HG03521 (cell line): ENCODE data around the gene PSMC3IP.
"Not testable (repeated sequence)": the region's sequence is repeated elsewhere in the genome, so short reads cannot be mapped to it uniquely, and the experiment has no call there.

Experiments used
- ATAC-seq: cut with Tn5 transposase; IDR thresholded peaks from one replicate; pipeline ENCODE4 v1.9.1; 2021; ENCODE audit warnings: mild to moderate bottlenecking, moderate library complexity; ENCODE audit not compliant: unreplicated experiment

Gene PSMC3IP

GRCh38 chr17:42541041-42541833 is 36.3 kb downstream of the PSMC3IP start:
- ATAC-seq: no peak

DNA sequence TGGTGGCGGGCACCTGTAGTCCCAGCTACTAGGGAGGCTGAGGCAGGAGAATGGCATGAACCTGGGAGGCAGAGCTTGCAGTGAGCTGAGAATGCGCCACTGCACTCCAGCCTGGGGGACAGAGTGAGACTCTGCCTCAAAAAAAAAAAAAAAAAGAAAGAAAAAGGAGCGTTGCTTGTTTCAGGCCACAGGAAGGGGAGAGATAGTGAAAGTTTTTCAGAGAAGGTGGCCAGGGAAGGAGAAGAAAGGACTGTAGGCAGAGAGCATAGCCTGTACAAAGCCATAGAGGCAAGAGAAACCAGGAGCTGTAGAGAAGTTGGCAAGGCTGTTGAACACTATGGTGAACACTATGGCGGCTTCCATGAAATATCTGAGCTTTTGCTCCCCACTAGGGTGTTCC is 37.0 kb downstream of the PSMC3IP start:
- not testable (repeated sequence) for ATAC-seq

DNA sequence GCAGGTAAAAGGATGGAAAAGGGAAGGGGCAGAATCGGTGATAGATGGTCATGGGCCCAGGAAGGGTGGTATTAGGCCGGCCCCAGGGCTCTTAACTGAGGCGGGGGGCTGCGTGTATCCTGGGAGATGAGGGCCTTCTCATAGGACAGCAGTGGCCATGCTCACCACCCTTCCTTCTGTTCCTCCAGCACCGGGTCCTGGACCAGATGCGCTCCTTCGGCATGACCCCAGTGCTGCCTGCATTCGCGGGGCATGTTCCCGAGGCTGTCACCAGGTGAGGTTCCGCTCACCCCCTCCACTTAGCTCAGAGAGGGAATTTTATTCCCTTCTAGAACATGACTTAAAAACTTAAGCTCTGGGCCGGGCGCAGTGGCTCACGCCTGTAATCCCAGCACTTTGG is 39.0 kb downstream of the PSMC3IP start:
- ATAC-seq: no peak

DNA sequence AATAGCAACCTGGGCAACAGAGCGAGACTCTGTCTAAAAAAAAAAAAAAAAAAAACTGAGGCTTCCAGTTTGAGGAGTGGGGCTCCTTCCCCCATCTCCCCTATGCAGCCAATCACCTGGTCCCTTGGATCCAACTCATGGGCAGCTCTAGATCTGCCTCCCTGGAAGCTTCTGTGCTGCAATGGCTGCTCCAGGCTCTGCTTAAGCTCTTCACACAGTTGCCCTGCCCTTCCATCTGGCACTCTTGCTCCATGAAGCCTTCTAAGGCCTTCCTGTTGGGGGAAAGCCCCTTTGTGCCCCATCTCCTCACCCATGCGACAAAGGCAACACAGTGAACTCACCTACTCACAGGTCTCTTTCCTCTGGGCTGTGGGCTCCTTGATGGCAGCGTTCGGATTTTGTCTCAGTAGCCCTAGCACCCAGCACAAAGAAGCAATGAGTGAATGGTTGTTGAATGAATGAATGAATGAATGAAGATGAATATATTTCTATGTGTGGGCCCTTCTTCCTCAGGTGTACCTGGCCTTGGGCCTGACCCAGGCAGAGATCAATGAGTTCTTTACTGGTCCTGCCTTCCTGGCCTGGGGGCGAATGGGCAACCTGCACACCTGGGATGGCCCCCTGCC is 39.6 kb downstream of the PSMC3IP start:
- no peak for ATAC-seq

GRCh38 chr17:42537156-42537805 is 40.2 kb downstream of the PSMC3IP start:
- ATAC-seq: no peak

- ATAC-seq: peak; percentile 51
Measured at GRCh38 chr17:42536372-42537155, 41.0 kb downstream of the PSMC3IP start.

GRCh38 chr17:42536048-42536371 is 41.5 kb downstream of the PSMC3IP start, which contains the start of gene NAGLU:
Gene NAGLU (plus strand): TSS chr17:42536241. CDS start chr17:42536273, 32 bp downstream.
- ATAC-seq: peak; percentile 79

GRCh38 chr17:42535155-42536047 is 42.1 kb downstream of the PSMC3IP start:
- no peak for ATAC-seq

DNA sequence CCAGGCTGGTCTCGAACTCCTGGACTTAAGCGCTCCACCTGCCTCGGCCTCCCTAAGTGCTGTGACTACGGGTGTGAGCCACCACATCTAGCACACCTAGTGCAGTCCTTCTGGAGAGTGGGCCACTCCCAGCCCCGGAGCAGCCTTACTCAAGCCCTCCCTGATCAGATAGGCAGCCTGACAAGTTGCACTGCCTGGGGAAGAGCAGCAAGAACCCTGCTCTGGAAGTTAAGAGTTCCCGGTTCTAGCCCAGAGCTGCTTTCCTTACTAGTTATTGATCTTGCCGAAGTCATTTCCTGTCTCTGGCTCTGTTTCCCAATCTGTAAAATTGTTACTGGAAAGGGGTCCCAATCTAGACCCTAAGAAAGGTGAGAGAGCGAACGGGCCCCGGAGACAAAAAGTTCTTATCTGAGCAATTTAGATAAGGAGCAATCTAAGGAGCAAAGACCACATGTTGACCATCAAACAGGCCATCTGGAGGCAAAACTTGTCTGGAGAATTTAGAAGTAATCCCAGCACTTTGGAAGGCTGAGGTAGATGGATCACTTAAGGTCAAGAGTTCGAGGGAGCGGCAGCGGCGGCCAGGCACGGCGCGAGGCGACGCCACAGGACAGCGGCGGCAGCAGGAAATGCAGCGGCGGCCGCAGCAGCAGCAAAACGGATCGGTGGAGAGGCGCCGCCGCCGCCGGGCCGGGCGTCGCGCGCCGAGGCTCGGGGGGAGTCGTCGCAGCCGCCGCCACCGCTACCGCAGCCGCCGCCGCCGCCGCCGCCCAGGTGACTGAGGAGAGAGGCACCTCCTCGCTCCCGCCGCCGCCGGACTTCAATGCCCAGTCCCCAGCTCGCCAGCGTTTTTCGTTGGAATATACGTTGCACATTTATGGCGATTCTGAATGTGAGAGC is 45.8 kb downstream of the PSMC3IP start:
- no peak for ATAC-seq

- ATAC-seq: no peak
Measured at GRCh38 chr17:42530952-42531454, 46.5 kb downstream of the PSMC3IP start.

GRCh38 chr17:42529061-42529460 is 48.5 kb downstream of the PSMC3IP start:
- no peak for ATAC-seq

DNA sequence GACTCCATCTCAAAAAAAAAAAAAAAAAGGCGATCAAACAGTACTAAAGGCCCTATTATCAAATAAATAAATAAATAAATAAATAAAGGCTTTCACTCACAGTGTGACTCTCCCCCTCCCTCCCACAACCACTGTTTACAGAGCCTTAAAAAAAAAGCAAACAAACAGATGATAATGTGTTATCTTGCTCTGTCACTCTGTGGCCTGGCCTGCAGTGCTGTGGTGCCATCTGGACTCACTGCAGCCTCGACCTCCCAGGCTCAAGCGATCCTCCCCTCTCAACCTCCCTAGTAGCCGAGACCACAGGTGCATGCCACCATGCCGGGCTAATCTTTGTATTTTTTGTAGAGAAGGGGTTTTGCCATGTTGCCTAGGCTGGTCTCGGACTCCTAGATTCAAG is 49.6 kb downstream of the PSMC3IP start:
- no peak for ATAC-seq

DNA sequence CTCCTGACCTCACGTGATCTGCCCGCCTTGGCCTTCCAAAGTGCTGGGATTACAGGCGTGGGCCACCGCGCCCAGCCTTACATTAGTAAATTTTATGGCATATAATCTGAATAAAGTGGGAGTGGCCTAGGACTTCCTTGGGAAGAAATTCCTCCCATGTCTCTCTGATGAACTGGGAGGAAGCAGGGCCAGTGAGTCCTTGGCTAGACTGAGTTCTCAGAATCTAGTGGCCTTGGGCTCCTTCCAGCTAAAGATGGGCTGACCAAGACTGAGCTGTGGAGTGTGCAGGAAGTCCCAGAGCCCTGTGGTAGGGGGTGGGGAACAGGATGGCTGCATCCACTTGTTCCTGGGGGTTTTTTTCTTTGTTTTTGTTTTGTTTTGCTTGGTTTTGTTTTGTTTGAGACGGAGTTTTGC is 51.5 kb downstream of the PSMC3IP start:
- no peak for ATAC-seq

DNA sequence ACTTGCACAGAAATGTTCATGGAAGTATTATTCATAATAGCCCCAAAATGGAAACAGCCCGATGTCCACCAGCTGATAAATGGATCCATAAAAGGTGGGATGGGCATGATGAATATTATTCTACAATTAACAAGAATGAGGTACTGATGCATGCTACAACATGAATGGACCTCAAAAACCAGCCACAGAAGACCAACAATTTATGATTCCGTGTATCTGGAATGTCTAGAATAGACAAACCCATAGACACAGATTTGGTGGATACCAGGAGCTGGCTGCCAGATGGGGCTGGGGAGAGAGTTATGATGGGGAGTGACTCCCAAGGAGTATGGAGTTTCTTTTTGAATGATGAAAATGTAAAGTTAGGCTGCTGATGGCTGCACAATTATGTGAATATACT is 52.3 kb downstream of the PSMC3IP start:
- ATAC-seq: no peak

DNA sequence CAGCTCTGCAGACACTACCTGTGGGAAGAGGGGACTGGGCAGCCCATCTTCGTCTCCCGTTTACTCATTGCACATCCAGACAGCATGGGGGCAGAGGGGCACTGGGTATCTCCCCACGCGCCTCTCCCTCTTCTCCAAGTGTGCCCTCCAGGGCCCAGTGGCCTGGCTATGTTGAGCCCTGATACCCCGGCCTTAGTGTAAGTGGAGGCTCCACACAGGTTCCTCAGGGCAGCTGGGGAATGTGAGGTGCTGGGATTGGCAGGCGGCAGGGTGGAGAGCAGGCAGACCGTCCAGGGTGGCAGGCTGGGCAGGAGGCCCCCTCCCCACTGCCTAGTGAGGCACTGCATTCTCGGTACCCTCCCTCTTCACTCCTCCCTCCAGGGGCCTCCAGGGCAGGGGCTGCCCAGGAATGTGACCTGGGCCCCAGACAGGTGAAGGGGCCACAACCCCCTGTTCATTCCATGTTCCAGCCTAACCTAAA is 54.7 kb downstream of the PSMC3IP start:
- ATAC-seq: no peak
